Muscle layer of colon (tissue), 2 donors: ENCODE data around the gene C11orf58.
A peak's percentile ranks its signal among the peaks of the same experiment; 100 is the strongest.

Experiments used
- H3K27ac ChIP-seq: one replicate; pipeline ENCODE4 v1.7.0; 2013; ENCODE audit warnings: low read depth, mild to moderate bottlenecking, low read length, moderate library complexity
- H3K27me3 ChIP-seq, 2 donors: one replicate each; pipeline ENCODE4 v1.7.0; 2013; ENCODE audit warnings: low read length in 2 of 2, mild to moderate bottlenecking in 2 of 2; ENCODE audit not compliant: insufficient read depth in 2 of 2, control insufficient read depth in 1 of 2
- H3K36me3 ChIP-seq: one replicate; pipeline ENCODE4 v1.7.0; 2013; ENCODE audit warnings: mild to moderate bottlenecking, low read length; ENCODE audit not compliant: insufficient read depth
- H3K4me1 ChIP-seq: one replicate; pipeline ENCODE4 v1.7.0; 2013; ENCODE audit warnings: mild to moderate bottlenecking, low read length; ENCODE audit not compliant: insufficient read depth
- H3K4me3 ChIP-seq, 2 donors: one replicate each; pipeline ENCODE4 v1.7.0; 2013; ENCODE audit warnings: low read length in 2 of 2, low read depth in 1 of 2, mild to moderate bottlenecking in 1 of 2, moderate library complexity in 1 of 2
- H3K9ac ChIP-seq: one replicate; pipeline ENCODE4 v1.7.0; 2013; ENCODE audit warnings: low read length
- H3K9me3 ChIP-seq: one replicate; pipeline ENCODE4 v1.7.0; 2013; ENCODE audit warnings: mild to moderate bottlenecking, low read length
- donor health status: abdominal sarcoma.
- donor health status: Adenocarcinoma of cecum.

The C11orf58 gene

DNA sequence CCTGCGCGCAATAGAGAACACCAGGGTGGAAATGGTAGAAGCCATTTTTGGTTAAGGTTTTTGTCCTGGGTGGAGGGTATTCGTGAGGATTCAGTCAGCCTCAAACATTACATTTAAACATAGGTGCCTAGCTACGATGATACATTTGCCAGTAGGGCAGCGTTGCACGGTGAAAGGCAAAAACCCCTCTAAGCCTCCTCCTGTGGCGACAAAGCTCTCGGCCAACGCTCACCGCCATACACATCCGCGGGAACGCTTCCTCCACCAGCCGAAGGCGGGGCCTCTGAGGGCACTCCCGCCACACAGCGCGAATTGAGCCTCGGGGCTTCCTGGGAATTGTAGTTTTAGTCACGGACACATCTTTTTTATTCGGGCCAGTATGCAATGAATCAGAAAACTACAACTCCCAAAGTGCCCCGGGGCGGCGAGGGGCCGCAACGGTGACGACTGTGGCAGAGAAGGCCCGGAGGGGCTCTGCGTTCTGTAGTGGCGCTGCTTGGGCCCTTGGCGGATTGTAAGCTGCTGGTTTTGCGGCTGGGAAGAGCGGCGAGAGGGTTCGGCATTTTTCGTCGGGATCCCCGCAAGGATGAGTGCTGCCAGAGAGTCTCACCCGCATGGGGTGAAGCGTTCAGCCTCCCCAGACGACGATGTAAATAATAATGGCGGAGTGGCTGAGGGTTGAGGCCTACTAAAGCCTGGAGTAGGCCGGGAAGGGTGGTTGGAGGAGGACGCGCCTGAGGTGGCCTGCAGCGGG is at the start of gene C11orf58:
Gene C11orf58, plus strand, starts transcription at position 455 of the 754 bp plus-strand sequence. Its CDS starts 132 bp downstream, at position 587.
- Histone ChIP-seq H3K27ac (peak within 1 kb of the TSS; percentile 92), H3K36me3 (peaks cover 4% of the 10 kb centered on the region), H3K4me1 (peaks cover 23% of the 10 kb centered on the region), H3K27me3 (no peaks in the 10 kb centered on the region), H3K9ac (peak within 1 kb of the TSS; percentile 99), H3K4me3 (peak within 1 kb of the TSS; percentile 69 to 82), H3K9me3 (no peaks in the 10 kb centered on the region)

DNA sequence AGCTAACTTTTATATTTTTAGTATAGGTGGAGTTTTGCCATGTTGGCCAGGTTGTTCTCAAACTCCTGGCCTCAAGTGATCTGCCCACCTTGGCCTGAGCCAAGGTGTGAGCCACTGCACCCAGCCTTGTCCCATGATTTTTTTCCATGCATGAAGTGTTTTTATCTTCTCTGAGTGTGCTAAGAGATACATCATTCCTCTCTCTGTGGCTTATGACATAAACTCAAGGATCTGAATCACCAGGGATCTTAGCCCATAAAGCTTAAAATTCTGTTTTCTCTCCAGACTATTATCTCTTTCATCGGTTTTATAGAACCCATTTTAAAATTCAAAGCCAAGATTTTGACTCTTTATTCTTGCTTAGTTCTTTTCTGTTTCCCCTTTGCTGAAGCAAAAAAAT is 48.4 kb upstream of the C11orf58 start:
- Histone ChIP-seq H3K4me1 (no peaks in the 10 kb centered on the region), H3K27ac (no peak overlapping the region)

DNA sequence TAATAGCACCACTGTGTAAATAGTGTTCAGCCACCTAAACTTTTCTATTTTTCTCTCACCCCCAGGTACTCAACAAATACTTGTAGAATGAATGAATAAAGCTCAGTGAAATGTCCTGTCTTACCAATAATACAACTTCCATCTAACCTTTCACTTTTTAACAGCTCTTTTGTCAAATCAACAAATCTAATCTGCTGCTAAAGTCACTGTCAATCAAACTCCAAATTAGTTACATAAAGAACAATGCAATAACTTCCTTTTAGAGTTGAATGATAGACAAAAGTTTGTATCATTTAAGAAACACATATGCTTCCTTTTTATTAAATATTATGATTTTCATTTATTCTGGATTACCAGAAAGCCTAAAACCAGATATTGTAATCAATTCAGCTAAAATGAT is 34.7 kb upstream of the C11orf58 start:
- no peaks in the 10 kb centered on the region for H3K27me3 ChIP-seq
- no peak overlapping the region for H3K9ac ChIP-seq
- H3K36me3 ChIP-seq: no peaks in the 10 kb centered on the region
- H3K9me3 ChIP-seq: no peaks in the 10 kb centered on the region
- H3K4me1 ChIP-seq: no peaks in the 10 kb centered on the region
- no peak overlapping the region for H3K4me3 ChIP-seq
- H3K27ac ChIP-seq: no peak overlapping the region

More for the DNA sequence above, 48.4 kb upstream of the C11orf58 start:
- no peak overlapping the region for H3K9ac ChIP-seq
- no peaks in the 10 kb centered on the region for H3K27me3 ChIP-seq
- no peak overlapping the region for H3K4me3 ChIP-seq
- no peaks in the 10 kb centered on the region for H3K9me3 ChIP-seq
- H3K36me3 ChIP-seq: no peaks in the 10 kb centered on the region

DNA sequence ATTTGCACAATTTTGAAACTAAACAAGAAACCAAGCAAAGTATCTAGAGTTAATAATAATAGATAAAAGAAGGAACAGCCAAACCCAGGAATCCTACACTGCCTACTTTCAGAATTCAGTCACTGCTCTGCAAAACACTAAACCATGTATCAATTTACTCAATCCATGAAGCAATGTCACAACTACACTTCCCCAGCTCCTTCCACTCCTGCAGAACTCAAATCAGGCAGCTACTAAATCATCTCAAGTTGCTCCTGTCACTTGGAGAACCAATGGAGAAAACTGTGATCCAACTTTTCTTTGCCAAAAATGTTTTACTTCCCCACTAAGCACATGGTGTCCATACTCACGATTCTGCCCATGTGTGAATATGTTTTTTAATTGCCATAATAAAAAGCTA is 24.9 kb upstream of the C11orf58 start:
- H3K9me3 ChIP-seq: no peaks in the 10 kb centered on the region
- H3K9ac ChIP-seq: no peak overlapping the region
- H3K36me3 ChIP-seq: no peaks in the 10 kb centered on the region
- H3K4me1 ChIP-seq: no peaks in the 10 kb centered on the region
- no peak overlapping the region for H3K27ac ChIP-seq
- H3K4me3 ChIP-seq: no peak overlapping the region
- no peaks in the 10 kb centered on the region for H3K27me3 ChIP-seq

DNA sequence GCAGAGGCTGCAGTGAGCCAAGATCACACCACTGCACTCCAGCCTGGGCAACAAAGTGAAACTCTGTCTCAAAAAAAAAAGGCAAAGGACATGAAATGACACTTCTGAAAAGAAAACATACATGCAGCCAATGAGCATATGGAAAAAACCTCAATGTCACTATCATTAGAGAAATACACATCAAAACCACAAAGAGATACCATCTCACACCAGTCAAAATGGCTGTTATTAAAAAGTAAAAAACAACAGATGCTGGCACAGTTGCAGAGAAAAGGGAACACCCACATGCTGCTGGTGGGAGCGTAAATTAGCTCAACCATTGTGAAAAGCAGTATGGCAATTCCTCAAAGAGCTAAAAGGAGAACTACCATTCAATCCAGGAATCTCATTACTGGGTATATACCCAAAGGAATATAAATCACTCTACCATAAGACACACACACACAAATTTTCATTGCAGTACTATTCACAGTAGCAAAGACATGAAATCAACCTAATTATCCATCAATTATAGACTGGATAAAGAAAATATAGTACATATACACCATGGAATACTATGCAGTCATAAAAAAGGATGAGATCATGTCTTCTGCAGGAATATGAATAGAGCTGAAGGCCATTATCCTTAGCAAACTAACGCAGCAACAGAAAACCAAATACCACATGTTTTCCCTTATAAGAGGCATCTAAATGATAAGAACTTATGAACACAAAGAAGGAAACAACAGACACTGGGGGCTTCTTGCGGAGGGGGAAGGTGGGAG is 15.7 kb upstream of the C11orf58 start:
- H3K27ac ChIP-seq: no peak overlapping the region
- no peaks in the 10 kb centered on the region for H3K9me3 ChIP-seq
- no peak overlapping the region for H3K4me3 ChIP-seq
- H3K4me1 ChIP-seq: no peaks in the 10 kb centered on the region
- no peak overlapping the region for H3K9ac ChIP-seq
- no peaks in the 10 kb centered on the region for H3K27me3 ChIP-seq
- no peaks in the 10 kb centered on the region for H3K36me3 ChIP-seq

DNA sequence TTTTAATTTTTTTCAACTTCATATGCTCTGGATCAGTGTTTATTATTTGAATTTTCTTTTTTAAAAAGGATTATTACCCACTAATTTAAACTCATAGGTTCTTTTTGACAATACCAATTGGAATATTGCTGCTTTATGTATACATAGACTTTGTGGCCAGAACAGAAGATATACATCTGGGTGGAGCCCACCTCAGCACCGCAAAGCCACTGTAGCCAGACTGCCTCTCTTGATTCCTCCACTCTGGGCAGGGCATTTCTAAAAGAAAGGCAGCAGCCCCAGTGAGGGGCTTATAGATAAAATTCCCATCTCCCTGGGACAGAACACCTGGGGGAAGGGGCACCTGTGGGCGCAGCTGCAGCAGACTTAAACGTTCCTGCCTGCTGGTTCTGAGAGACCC is 10.6 kb upstream of the C11orf58 start:
- Histone ChIP-seq H3K4me3 (no peak overlapping the region), H3K36me3 (no peaks in the 10 kb centered on the region), H3K9ac (no peak overlapping the region), H3K27me3 (no peaks in the 10 kb centered on the region), H3K27ac (no peak overlapping the region), H3K4me1 (no peaks in the 10 kb centered on the region), H3K9me3 (no peaks in the 10 kb centered on the region)

DNA sequence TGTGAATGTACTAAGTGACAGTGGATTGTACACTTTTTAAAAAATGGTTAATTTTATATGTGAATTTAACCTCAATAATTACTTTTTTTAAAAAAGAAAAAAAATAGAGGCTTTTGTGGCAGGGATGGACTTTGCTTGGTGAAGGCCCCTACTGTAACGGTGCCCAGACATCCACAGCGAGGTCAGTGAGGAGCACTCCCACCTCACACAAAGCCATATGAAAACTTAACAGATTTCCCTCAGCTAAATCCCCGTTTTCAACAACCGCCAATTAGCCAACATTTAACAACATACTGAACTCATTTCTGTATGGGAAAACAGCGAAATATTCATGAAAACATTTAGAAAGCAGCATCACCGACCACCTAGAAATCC is 642 bp upstream of the C11orf58 start:
- Histone ChIP-seq H3K9ac (peak overlapping the region; percentile 99), H3K9me3 (no peaks in the 10 kb centered on the region), H3K27ac (peak overlapping the region; percentile 92), H3K27me3 (no peaks in the 10 kb centered on the region), H3K4me1 (peaks cover 18% of the 10 kb centered on the region), H3K36me3 (peaks cover 4% of the 10 kb centered on the region), H3K4me3 (peak overlapping the region; percentile 69 to 82)

DNA sequence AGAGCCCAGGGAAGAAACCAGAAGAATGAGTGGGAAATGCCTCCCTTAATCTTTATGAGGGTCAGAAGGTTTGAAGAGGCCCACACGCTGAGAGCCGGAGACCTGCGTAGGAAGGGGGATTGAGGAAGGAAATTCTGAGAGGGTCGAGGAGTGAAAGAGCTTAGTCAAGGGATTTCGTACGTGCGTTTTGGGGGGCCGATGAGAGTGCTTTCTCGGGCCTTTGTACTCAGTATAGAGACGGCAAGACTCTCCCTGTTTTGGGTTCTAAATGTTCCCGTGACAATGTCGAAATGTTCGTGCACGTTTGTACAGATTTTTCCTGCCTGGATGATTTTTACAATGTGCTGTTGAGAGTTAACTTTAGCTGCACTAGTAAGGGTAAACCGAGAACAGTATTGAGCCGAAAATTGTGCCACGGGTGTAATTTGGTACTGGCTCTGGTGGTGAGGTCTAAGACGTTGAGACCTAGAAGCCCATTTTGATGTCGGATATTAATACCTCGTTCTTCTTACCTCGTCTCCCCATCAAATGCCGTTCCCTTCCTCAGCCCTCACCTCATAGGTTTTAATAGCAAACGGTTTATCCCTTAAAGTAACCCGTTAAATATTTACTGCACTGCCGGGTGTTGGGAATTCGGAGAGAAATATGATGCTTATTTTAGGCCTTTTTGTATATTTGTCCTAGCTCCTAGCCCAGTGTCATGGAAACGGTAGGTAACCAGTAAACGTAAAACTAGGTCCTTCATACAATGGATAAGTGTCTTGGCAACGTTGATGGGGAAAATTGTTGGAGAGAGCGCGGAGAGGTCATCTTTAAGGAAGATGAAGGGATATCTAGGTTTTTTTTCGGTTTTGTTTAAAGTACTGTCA is 734 bp downstream of the C11orf58 start:
- H3K9me3 ChIP-seq: no peaks in the 10 kb centered on the region
- H3K27me3 ChIP-seq: no peaks in the 10 kb centered on the region
- peak overlapping the region; percentile 69 to 82 for H3K4me3 ChIP-seq
- peaks cover 28% of the 10 kb centered on the region for H3K4me1 ChIP-seq
- peaks cover 4% of the 10 kb centered on the region for H3K36me3 ChIP-seq
- peak overlapping the region; percentile 92 for H3K27ac ChIP-seq
- peak overlapping the region; percentile 99 for H3K9ac ChIP-seq

DNA sequence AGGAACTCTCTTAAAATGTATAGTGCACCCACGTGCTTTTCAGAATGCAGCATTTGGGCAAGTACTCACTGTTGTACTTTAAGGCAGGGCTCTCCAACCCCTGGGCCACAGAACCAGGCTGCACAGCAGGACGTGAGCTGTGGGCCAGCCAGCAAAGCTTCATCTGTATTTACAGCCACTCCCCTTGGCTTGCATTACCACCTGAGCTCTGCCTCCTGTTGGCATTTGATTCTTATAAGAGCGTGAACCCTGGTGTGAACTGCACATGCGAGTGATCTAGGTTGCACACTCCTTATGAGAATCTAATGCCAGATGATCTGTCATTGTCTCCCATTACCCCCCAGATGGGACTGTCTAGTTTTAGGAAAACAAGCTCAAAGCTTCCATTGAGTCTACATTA is 3.0 kb downstream of the C11orf58 start:
- H3K4me1 ChIP-seq: peaks cover 36% of the 10 kb centered on the region
- no peaks in the 10 kb centered on the region for H3K27me3 ChIP-seq
- H3K36me3 ChIP-seq: peaks cover 17% of the 10 kb centered on the region
- no peak overlapping the region for H3K4me3 ChIP-seq
- H3K27ac ChIP-seq: no peak overlapping the region
- H3K9ac ChIP-seq: peak overlapping the region; percentile 35
- no peaks in the 10 kb centered on the region for H3K9me3 ChIP-seq

DNA sequence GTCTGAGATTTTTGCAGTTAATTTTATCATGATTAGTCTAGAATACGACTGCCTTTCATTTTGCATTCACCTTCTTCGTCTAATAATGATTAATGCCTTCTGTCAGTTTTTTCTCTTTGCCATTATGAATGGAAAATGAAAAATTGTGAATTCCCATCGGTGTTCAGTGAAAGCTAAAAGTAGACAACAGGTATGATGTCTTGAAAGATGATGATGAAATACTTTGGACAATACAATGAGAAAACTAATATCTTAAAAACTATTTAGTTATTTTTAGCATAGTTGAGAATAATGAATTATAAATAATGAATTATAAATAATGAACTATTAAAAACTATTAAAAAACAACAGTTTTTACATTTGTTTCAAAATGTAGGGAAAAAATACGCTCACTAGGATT is 5.0 kb downstream of the C11orf58 start:
- Histone ChIP-seq H3K9me3 (no peaks in the 10 kb centered on the region), H3K4me3 (no peak overlapping the region), H3K36me3 (peaks cover 29% of the 10 kb centered on the region), H3K27ac (no peak overlapping the region), H3K4me1 (peaks cover 36% of the 10 kb centered on the region), H3K9ac (no peak overlapping the region), H3K27me3 (no peaks in the 10 kb centered on the region)

DNA sequence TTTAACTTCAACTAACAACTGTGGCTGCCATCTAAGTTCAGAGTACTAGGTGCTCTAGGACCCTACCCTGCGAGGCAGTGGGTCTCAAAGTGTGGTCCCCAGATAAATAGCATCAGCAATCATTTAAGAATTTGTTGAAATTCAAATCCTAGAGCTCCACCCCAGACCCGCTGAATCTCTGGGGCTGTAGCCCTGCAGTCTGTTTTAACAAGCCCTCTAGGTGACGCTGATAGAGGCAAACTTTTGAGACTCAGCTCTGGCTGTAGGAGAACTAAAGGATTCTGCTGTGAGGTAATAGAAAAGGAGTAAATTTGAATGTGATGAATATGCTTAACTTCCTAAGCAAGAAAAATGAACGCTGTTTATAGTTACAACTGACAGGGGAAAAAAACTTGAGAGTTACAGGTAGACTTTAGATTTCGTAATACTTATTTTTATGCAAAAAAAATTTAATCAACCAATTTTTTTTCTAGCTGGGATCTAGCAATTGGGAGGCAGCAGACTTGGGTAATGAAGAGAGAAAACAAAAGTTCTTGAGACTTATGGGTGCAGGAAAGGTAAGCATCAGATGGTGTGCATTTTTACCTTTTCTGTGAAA is 5.8 kb downstream of the C11orf58 start:
- Histone ChIP-seq H3K4me3 (no peak overlapping the region), H3K36me3 (peaks cover 30% of the 10 kb centered on the region), H3K27ac (no peak overlapping the region), H3K4me1 (peaks cover 36% of the 10 kb centered on the region), H3K9me3 (no peaks in the 10 kb centered on the region), H3K27me3 (no peaks in the 10 kb centered on the region), H3K9ac (no peak overlapping the region)
